ENCODE measurements around the gene MRPS27. TPM values are rescaled to one million over a fixed set of nuclear protein-coding genes. Genes with fewer than 3 reads are reported as not detected.

MRPS27 gene
- total RNA-seq, 1 experiment from 2014 or later = 88.6 TPM

- DNase-seq (ENCODE audit: low spot score) = no peak
- intact Hi-C loops (cut with micrococcal nuclease; ENCODE audit: unreplicated experiment) = no loop called here
Observed at GRCh38 chr5:72270037-72270436, 50.0 kb downstream of the MRPS27 start.

GRCh38 chr5:72269411-72269780 lies 50.6 kb downstream of the MRPS27 start:
- no peaks in the 10 kb centered on the region for H3K9me3 ChIP-seq (ENCODE audit: low read depth, low read length, poor library complexity, severe bottlenecking)
- 0 out of 2 replicates have a peak, but pooled peaks have one; percentile 29 for TF ChIP-seq CTCF (conservative IDR thresholded peaks at IDR 0.05; ENCODE audit: low read depth, low read length)
- no peak for TF ChIP-seq EZH2 (IDR thresholded peaks at IDR 0.05; ENCODE audit: borderline replicate concordance, low read depth, low read length, poor library complexity, severe bottlenecking)
- no peak overlapping the region for H3K27ac ChIP-seq (ENCODE audit: low read depth, low read length, poor library complexity, severe bottlenecking)
- no TSS peak for BruUV-seq (replicated peaks)
- no peaks in the 10 kb centered on the region for H3K27me3 ChIP-seq (replicated peaks; ENCODE audit: insufficient read depth, low read depth, low read length, poor library complexity)
- no peak overlapping the region for H3K4me3 ChIP-seq (ENCODE audit: low read depth, low read length, poor library complexity, severe bottlenecking)
- ChIA-PET POLR2A (ENCODE audit: low non-redundant PET) (no interaction called here), CTCF (no interaction called here)
- H3K4me1 ChIP-seq (ENCODE audit: insufficient read depth, low read length, poor library complexity, severe bottlenecking) = peaks cover 4% of the 10 kb centered on the region
- DNase-seq (ENCODE audit: low spot score) = no peak
- no peaks in the 10 kb centered on the region for H3K36me3 ChIP-seq (ENCODE audit: insufficient read depth, low read length, poor library complexity, severe bottlenecking)
- intact Hi-C loops (cut with micrococcal nuclease; ENCODE audit: unreplicated experiment) = no loop called here

More at GRCh38 chr5:72270037-72270436, 50.0 kb downstream of the MRPS27 start:
- Histone ChIP-seq H3K36me3 (ENCODE audit: insufficient read depth, low read length, poor library complexity, severe bottlenecking) (no peaks in the 10 kb centered on the region), H3K4me1 (ENCODE audit: insufficient read depth, low read length, poor library complexity, severe bottlenecking) (peaks cover 4% of the 10 kb centered on the region), H3K4me3 (ENCODE audit: low read depth, low read length, poor library complexity, severe bottlenecking) (no peak overlapping the region), H3K27me3 (replicated peaks; ENCODE audit: insufficient read depth, low read depth, low read length, poor library complexity) (no peaks in the 10 kb centered on the region), H3K27ac (ENCODE audit: low read depth, low read length, poor library complexity, severe bottlenecking) (no peak overlapping the region), H3K9me3 (ENCODE audit: low read depth, low read length, poor library complexity, severe bottlenecking) (no peaks in the 10 kb centered on the region)
- ChIA-PET CTCF (no interaction called here), POLR2A (ENCODE audit: low non-redundant PET) (no interaction called here)
- BruUV-seq (replicated peaks) = no TSS peak
- no peak for TF ChIP-seq EZH2 (IDR thresholded peaks at IDR 0.05; ENCODE audit: borderline replicate concordance, low read depth, low read length, poor library complexity, severe bottlenecking)
- no peak for TF ChIP-seq CTCF (conservative IDR thresholded peaks at IDR 0.05; ENCODE audit: low read depth, low read length)

GRCh38 chr5:72268753-72269410 lies 51.2 kb downstream of the MRPS27 start:
- H3K27me3 ChIP-seq (replicated peaks; ENCODE audit: insufficient read depth, low read depth, low read length, poor library complexity) = no peaks in the 10 kb centered on the region
- no peaks in the 10 kb centered on the region for H3K36me3 ChIP-seq (ENCODE audit: insufficient read depth, low read length, poor library complexity, severe bottlenecking)
- no TSS peak for BruUV-seq (replicated peaks)
- DNase-seq (ENCODE audit: low spot score) = peak; percentile 69
- H3K4me1 ChIP-seq (ENCODE audit: insufficient read depth, low read length, poor library complexity, severe bottlenecking) = peaks cover 4% of the 10 kb centered on the region
- H3K9me3 ChIP-seq (ENCODE audit: low read depth, low read length, poor library complexity, severe bottlenecking) = no peaks in the 10 kb centered on the region
- H3K27ac ChIP-seq (ENCODE audit: low read depth, low read length, poor library complexity, severe bottlenecking) = no peak overlapping the region
- intact Hi-C loops (cut with micrococcal nuclease; ENCODE audit: unreplicated experiment) = no loop called here
- TF ChIP-seq EZH2 (IDR thresholded peaks at IDR 0.05; ENCODE audit: borderline replicate concordance, low read depth, low read length, poor library complexity, severe bottlenecking) (no peak), CTCF (conservative IDR thresholded peaks at IDR 0.05; ENCODE audit: low read depth, low read length) (peak; percentile 88)
- H3K4me3 ChIP-seq (ENCODE audit: low read depth, low read length, poor library complexity, severe bottlenecking) = no peak overlapping the region
- POLR2A ChIA-PET (ENCODE audit: low non-redundant PET) = no interaction called here
- CTCF ChIA-PET = no interaction called here

All from A673 (cell line).